Caco-2 (cell line): ENCODE results near the gene DGKB. TPM values are rescaled to one million over a fixed set of nuclear protein-coding genes. Genes with fewer than 3 reads are reported as not detected.

Experiments
- BruUV-seq: library from RNA; stranded (reverse); fragments of 400-500 nt; replicated peaks from 2 replicates; lab custom pipeline; 2021; lab: Mats Ljungman, UMichigan
- CTCF ChIA-PET: fragments of 300-600 bp; sonication (Branson Sonifier 250); formaldehyde crosslinking; loops from one replicate; lab custom pipeline; 2022; ENCODE audit warnings: antibody characterized with exemption; lab: Charles Lee
- POLR2A ChIA-PET: fragments of 300-600 bp; sonication (Branson Sonifier 250); formaldehyde crosslinking; loops from one replicate; lab custom pipeline; 2022; ENCODE audit warnings: antibody characterized with exemption; lab: Charles Lee
- DNase-seq, 2 experiments: peaks; one replicate each; pipeline versions ENCODE4 v3.0.0 to v3.0.0-alpha.2; 2020 to 2022
- H3K27me3 ChIP-seq: replicated peaks from 2 replicates; pipeline ENCODE4 v1.6.0; 2011; ENCODE audit warnings: low read length; ENCODE audit not compliant: control insufficient read depth, insufficient read depth
- H3K36me3 ChIP-seq: 2 replicates; pipeline ENCODE4 v1.5.1; 2011; ENCODE audit warnings: low read length; ENCODE audit not compliant: control insufficient read depth, insufficient read depth
- H3K4me1 ChIP-seq: fragments of 250-450 bp; sonication (Bioruptor Pico); 2 replicates; pipeline ENCODE4 v1.5.1; 2020; ENCODE audit warnings: mild to moderate bottlenecking
- H3K4me3 ChIP-seq: 2 replicates; pipeline ENCODE4 v1.5.1; 2011; ENCODE audit warnings: low read depth, mild to moderate bottlenecking, control low read depth, low read length
- H3K9me3 ChIP-seq: fragments of 250-450 bp; sonication (Bioruptor Pico); 2 replicates; pipeline ENCODE4 v1.5.1; 2020; ENCODE audit warnings: mild to moderate bottlenecking, moderate library complexity
- H3K27ac Mint-ChIP-seq: one replicate; pipeline ENCODE4 v1.8.0; 2022; ENCODE audit warnings: mixed read lengths; ENCODE audit not compliant: unreplicated experiment
- H3K27me3 Mint-ChIP-seq: one replicate; pipeline ENCODE4 v1.8.0; 2022; ENCODE audit warnings: mixed read lengths; ENCODE audit not compliant: insufficient read depth, unreplicated experiment
- H3K36me3 Mint-ChIP-seq: one replicate; pipeline ENCODE4 v1.8.0; 2022; ENCODE audit warnings: mild to moderate bottlenecking, mixed read lengths; ENCODE audit not compliant: insufficient read depth, unreplicated experiment
- H3K4me1 Mint-ChIP-seq: one replicate; pipeline ENCODE4 v1.8.0; 2022; ENCODE audit warnings: low read depth, mixed read lengths; ENCODE audit not compliant: unreplicated experiment
- H3K4me3 Mint-ChIP-seq: one replicate; pipeline ENCODE4 v1.8.0; 2022; ENCODE audit warnings: mild to moderate bottlenecking, moderate library complexity, mixed read lengths; ENCODE audit not compliant: unreplicated experiment
- H3K9me3 Mint-ChIP-seq: one replicate; pipeline ENCODE4 v1.8.0; 2022; ENCODE audit warnings: mixed read lengths; ENCODE audit not compliant: unreplicated experiment
- intact Hi-C: fragments of 100-400 bp; cut with micrococcal nuclease; formaldehyde crosslinking; loops from one replicate; pipeline ENCODE4 v1.10.0; 2022; ENCODE audit not compliant: unreplicated experiment
- total RNA-seq: library from RNA; stranded (reverse); gene quantifications from 2 replicates; pipeline ENCODE4 v1.2.3, GENCODE V29; 2022
- TF ChIP-seq, protein P1 (sequence below), 2 experiments: fragments of 200-600 bp in 1 of 2; IDR thresholded peaks; 1 replicate in 1 of 2; 2 replicates in 1 of 2; pipeline versions ENCODE4 v1.5.1 to v1.8.0; 2011 to 2022; ENCODE audit warnings: antibody characterized with exemption in 1 of 2, control low read depth in 1 of 2, inconsistent platforms in 1 of 2, low read depth in 1 of 2, low read length in 1 of 2, mild to moderate bottlenecking in 1 of 2, moderate library complexity in 1 of 2; ENCODE audit not compliant: insufficient read depth in 1 of 2, severe bottlenecking in 1 of 2, unreplicated experiment in 1 of 2

Gene DGKB
- total RNA-seq, 1 experiment from 2014 or later, result 0.39 TPM

DNA sequence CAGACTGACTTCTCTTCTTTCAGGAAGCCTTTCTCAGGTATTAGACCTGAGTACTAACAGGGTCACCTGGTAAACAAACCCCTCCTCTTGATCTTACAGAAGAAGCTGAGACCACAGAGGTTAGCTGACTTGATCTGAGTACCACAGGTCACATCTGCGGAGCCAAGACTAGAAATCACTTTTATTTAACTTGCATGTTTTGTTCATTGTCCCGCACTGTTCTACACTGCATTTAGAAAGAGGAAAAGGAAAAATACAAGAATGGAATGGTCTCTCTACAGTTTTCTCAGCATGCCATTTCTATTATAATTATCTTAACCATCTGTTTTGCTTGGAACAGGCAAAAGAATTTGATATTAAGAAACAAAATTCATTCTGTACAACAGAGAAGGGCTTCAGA lies 667.5 kb downstream of the DGKB start:
- POLR2A ChIA-PET, result no interaction called here
- no peaks in the 10 kb centered on the region for H3K4me1 Mint-ChIP-seq
- Histone ChIP-seq H3K4me3 (no peak overlapping the region), H3K9me3 (no peaks in the 10 kb centered on the region), H3K27me3 (no peaks in the 10 kb centered on the region), H3K4me1 (no peaks in the 10 kb centered on the region), H3K36me3 (no peaks in the 10 kb centered on the region)
- H3K27me3 Mint-ChIP-seq, result no peaks in the 10 kb centered on the region
- H3K4me3 Mint-ChIP-seq, result no peak overlapping the region
- DNase-seq, result no peak
- H3K9me3 Mint-ChIP-seq, result no peaks in the 10 kb centered on the region
- intact Hi-C loops, result no loop called here
- TF ChIP-seq, protein P1, sequence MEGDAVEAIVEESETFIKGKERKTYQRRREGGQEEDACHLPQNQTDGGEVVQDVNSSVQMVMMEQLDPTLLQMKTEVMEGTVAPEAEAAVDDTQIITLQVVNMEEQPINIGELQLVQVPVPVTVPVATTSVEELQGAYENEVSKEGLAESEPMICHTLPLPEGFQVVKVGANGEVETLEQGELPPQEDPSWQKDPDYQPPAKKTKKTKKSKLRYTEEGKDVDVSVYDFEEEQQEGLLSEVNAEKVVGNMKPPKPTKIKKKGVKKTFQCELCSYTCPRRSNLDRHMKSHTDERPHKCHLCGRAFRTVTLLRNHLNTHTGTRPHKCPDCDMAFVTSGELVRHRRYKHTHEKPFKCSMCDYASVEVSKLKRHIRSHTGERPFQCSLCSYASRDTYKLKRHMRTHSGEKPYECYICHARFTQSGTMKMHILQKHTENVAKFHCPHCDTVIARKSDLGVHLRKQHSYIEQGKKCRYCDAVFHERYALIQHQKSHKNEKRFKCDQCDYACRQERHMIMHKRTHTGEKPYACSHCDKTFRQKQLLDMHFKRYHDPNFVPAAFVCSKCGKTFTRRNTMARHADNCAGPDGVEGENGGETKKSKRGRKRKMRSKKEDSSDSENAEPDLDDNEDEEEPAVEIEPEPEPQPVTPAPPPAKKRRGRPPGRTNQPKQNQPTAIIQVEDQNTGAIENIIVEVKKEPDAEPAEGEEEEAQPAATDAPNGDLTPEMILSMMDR (IDR thresholded peaks at IDR 0.05; ENCODE audit: insufficient read depth in 1 of 2, low read depth in 1 of 2, low read length in 1 of 2, severe bottlenecking in 1 of 2, unreplicated experiment in 1 of 2), result no peak
- no peak overlapping the region for H3K27ac Mint-ChIP-seq
- CTCF ChIA-PET, result no interaction called here
- H3K36me3 Mint-ChIP-seq, result no peaks in the 10 kb centered on the region
- BruUV-seq, result no TSS peak

DNA sequence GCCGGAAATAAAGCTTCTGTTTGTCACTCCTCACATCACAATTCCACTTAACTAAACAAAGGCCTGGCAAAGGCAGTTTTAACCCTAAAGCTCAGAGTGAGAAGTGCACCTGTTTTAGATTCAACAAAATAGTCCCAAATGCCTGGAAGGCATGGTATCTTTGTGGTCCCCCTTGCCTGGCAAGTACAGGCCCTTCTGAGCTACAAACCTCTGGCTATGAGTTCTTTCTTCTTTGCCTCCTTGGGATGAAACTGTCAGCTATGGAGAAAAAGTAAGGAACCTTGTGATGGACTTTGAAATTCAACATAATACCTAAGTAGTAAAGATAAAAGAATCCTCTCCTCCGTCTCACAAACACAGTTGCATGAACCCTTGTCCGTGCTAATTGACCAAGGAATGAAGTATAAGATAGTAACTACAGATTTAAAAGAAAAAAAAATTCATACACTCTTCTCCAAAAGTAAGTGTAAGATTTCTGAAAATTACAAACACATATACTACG lies 668.6 kb downstream of the DGKB start:
- Mint-ChIP-seq H3K27me3 (no peaks in the 10 kb centered on the region), H3K36me3 (no peaks in the 10 kb centered on the region), H3K4me3 (no peak overlapping the region), H3K9me3 (no peaks in the 10 kb centered on the region), H3K4me1 (no peaks in the 10 kb centered on the region), H3K27ac (no peak overlapping the region)
- Histone ChIP-seq H3K27me3 (no peaks in the 10 kb centered on the region), H3K9me3 (no peaks in the 10 kb centered on the region), H3K4me1 (no peaks in the 10 kb centered on the region), H3K36me3 (no peaks in the 10 kb centered on the region), H3K4me3 (no peak overlapping the region)
- DNase-seq, result no peak
- intact Hi-C loops, result no loop called here
- no TSS peak for BruUV-seq
- ChIA-PET CTCF (no interaction called here), POLR2A (no interaction called here)
- TF ChIP-seq, protein P1 (IDR thresholded peaks at IDR 0.05; ENCODE audit: insufficient read depth in 1 of 2, low read depth in 1 of 2, low read length in 1 of 2, severe bottlenecking in 1 of 2, unreplicated experiment in 1 of 2), result no peak

DNA sequence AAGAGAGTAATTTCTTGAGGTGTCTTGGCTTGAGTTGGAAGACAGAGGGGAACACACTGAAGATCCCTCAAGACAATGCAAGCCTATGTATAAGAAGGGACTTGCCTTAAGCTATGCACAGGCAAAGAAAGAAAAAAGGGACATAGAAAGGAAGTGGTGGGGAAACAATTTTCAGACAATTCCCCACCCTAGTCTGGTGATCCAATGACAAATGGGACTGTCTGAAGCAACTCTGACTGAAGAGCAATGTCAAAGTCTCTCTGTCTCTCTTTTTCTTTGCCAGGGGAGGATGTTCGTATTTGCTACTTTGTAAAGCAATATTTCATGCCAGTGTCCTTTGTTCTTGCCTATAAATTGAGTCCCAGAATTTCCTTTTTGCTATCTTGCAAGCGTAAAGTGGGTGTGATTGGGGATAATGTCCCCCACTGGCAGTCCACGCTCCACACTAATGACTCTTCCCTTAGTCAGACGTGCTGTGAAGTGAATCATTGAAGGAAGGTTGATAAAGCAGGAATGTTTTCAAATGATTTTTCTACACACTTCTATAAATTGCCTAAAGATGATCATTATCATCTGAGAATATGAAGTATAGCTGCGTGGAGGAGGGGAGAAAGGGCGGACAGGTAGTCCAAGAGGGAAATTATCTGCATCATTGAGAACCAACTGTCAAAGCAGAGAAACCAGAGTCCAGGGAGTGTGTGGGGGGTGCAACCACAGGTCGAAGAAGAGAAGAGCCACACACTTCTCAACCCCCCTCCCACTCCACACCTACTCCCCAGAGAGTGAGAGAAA lies 669.3 kb downstream of the DGKB start:
- no peaks in the 10 kb centered on the region for H3K4me1 ChIP-seq
- intact Hi-C loops, result no loop called here
- H3K9me3 Mint-ChIP-seq, result no peaks in the 10 kb centered on the region
- no peak overlapping the region for H3K4me3 Mint-ChIP-seq
- TF ChIP-seq, protein P1 (IDR thresholded peaks at IDR 0.05; ENCODE audit: insufficient read depth in 1 of 2, low read depth in 1 of 2, low read length in 1 of 2, severe bottlenecking in 1 of 2, unreplicated experiment in 1 of 2), result no peak
- DNase-seq, result no peak
- no peaks in the 10 kb centered on the region for H3K36me3 ChIP-seq
- CTCF ChIA-PET, result no interaction called here
- H3K36me3 Mint-ChIP-seq, result no peaks in the 10 kb centered on the region
- no peaks in the 10 kb centered on the region for H3K9me3 ChIP-seq
- H3K4me1 Mint-ChIP-seq, result no peaks in the 10 kb centered on the region
- H3K27me3 ChIP-seq, result no peaks in the 10 kb centered on the region
- H3K4me3 ChIP-seq, result no peak overlapping the region
- BruUV-seq, result no TSS peak
- POLR2A ChIA-PET, result no interaction called here
- no peak overlapping the region for H3K27ac Mint-ChIP-seq
- no peaks in the 10 kb centered on the region for H3K27me3 Mint-ChIP-seq
